Measurements from ENCODE around the gene ZNRF2. TPM values are rescaled to one million over a fixed set of nuclear protein-coding genes. Genes with fewer than 3 reads are reported as not detected.

ZNRF2 gene
- total and polyA plus RNA-seq, 10 of the 15 experiments (the other 5 are each of a cell fraction or from before 2014, with no cell fraction given) = 1.2 to 20.4 (median 9.5) TPM

DNA sequence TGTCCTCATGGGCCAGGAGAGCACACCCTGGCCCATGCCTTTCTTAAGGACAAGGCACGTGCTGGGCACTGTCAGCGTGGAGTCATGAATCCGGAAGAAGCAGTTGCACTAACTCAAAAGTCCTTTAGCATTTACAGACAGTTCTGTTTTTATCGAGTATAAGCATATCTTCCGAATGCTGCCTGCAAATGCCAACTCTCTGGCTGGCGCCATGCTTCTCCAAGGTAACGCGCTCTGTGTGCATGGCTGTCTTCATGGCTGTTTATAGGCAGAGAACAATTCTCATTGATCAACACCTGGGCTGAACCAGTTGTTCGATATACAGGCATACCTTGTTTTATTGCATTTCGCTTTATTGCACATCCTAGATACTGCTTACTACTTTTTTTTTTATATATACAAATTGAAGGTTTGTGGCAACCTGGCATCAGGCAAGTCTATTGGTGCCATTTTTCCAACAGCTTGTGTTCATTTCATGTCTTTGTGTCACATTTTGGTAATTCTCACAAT lies 28.0 kb upstream of the ZNRF2 start (continued):
- TF ChIP-seq TCF3 (IDR thresholded peaks at IDR 0.05; ENCODE audit: borderline replicate concordance, insufficient read depth, low read depth, low read length) = no peak
- TF ChIP-seq GABPA (IDR thresholded peaks at IDR 0.05; ENCODE audit: low read depth) = no peak
- no peak for TF ChIP-seq RELA (IDR thresholded peaks at IDR 0.05; ENCODE audit: borderline replicate concordance, partially characterized antibody)

DNA sequence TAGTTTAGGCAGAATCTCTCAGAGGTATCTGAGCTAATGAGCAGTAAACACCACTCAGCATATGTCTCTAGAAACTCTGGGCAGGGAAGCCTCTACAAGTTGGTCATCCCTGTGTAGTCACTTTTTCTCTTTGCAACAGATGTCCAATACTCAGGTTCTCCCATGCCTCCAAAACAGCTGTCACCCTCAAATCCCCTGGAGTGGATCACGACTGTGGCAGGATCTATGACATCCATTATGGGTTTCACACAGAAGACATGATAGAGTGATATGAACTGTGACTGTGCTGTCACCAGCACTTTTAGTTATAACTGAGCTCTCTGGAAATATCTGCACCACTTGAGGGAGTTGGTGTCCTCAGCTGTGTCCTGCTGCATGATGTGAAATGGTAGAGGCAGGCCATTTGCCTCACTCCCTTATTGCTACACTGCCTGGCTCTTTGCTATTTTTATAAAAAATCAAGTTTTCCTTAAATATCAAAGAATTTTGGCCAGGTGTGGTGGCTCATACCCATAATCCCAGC lies 24.1 kb upstream of the ZNRF2 start:
- H3K9ac ChIP-seq (ENCODE audit: control insufficient read depth, insufficient read depth, low read length) = no peak overlapping the region

More for the DNA sequence above, 24.1 kb upstream of the ZNRF2 start:
- Histone ChIP-seq H3K36me3 (ENCODE audit: control insufficient read depth in 2 of 2, insufficient read depth in 2 of 2, low read length in 1 of 2) (no peaks in the 10 kb centered on the region), H2AFZ (ENCODE audit: control insufficient read depth, low read depth, low read length) (no peak overlapping the region), H3K27ac (ENCODE audit: control insufficient read depth, insufficient read depth) (no peak overlapping the region), H3K4me2 (ENCODE audit: control insufficient read depth, insufficient read depth) (no peak overlapping the region), H3K79me2 (ENCODE audit: control insufficient read depth, insufficient read depth, low read length) (no peaks in the 10 kb centered on the region), H3K27me3 (replicated peaks in 1 of 2; ENCODE audit: control insufficient read depth in 2 of 2, insufficient read depth in 2 of 2, low read length in 1 of 2) (no peaks in the 10 kb centered on the region), H4K20me1 (ENCODE audit: control insufficient read depth, insufficient read depth) (no peaks in the 10 kb centered on the region), H3K4me1 (ENCODE audit: control insufficient read depth, insufficient read depth, low read length) (no peaks in the 10 kb centered on the region), H3K9me3 (replicated peaks; ENCODE audit: control insufficient read depth, insufficient read depth, low read length) (no peaks in the 10 kb centered on the region), H3K4me3 (no peak overlapping the region)
- no peak for FAIRE-seq
- ChIA-PET SMC1A (ENCODE audit: uncharacterized antibody, unreplicated experiment) (interaction anchor here (0.6 to 5.7 kb wide), 4 partner anchors 9 to 113 kb away, joined by 3 to 41 read pairs (median 4); no protein-coding TSS in a partner anchor), POLR2A (interaction anchor here (0.7 kb wide), 1 partner anchor 47 kb away, joined by 9 read pairs; no protein-coding TSS in a partner anchor), CTCF (interaction anchor here (0.8 to 2.2 kb wide), 6 partner anchors 11 to 199 kb away, joined by 3 to 6 read pairs (median 4); no protein-coding TSS in a partner anchor), RAD21 (ENCODE audit: unreplicated experiment) (interaction anchor here (0.7 to 1.2 kb wide), 2 partner anchors 11 to 15 kb away, joined by 3 read pairs; no protein-coding TSS in a partner anchor)
- no TSS peak for BruUV-seq (replicated peaks)
- intact Hi-C loops (cut with micrococcal nuclease; ENCODE audit: unreplicated experiment) = no loop called here
- ATAC-seq = no peak
- WGBS (ENCODE audit: insufficient coverage, insufficient replicate concordance, low lambda C conversion rate, missing lambda C conversion rate) = 88% methylated on average over 1 of the region's 1 CpG
- no peak for DNase-seq (ENCODE audit: low read depth, low spot score)
- in situ Hi-C loops (cut with MboI) = loop anchor here (10.0 kb wide), 1 partner anchor 484 kb away; no protein-coding TSS in a partner anchor
- TF ChIP-seq FOXM1 (IDR thresholded peaks at IDR 0.05; ENCODE audit: low read depth, low read length) (no peak), ZNF274 (IDR thresholded peaks at IDR 0.05; ENCODE audit: insufficient read depth, insufficient read length) (no peak), PAX5 (IDR thresholded peaks at IDR 0.05; ENCODE audit: borderline replicate concordance, low read depth, low read length) (no peak), ATF2 (IDR thresholded peaks at IDR 0.05; ENCODE audit: low read length) (no peak), SRF (IDR thresholded peaks at IDR 0.05; ENCODE audit: low read depth in 2 of 2, low read length in 2 of 2) (no peak), PAX8 (IDR thresholded peaks at IDR 0.05) (no peak)

Measured in GM12878 (cell line).